ENCODE measurements around the gene XDH.

Gene XDH

DNA sequence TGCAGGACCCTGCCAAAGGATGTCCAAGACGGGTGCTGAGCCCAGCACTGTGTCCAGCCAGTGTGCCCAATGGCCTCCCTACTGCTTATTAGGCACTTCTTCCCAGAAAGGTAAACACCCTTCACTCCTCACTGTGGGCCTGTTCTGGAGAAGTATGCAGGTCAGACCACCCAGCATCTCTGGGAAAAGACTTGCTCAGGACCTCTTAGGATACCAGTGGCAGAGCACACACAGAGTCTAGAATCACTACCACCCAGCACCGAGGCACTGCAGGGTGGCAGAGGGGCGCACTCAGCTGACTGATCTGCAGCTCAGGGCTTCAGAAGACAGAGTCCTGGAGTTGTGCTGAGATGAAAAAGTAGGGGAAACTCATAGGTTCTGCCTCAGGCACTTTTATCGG is 25.8 kb downstream of the XDH start:
- Histone ChIP-seq H3F3A (ENCODE audit: insufficient read depth, low read length) (no peaks in the 10 kb centered on the region), H3K79me2 (ENCODE audit: low read length) (no peaks in the 10 kb centered on the region), H3K4me3 (ENCODE audit: low read length) (no peak overlapping the region), H2AFZ (ENCODE audit: low read length) (no peak overlapping the region), H3K4me1 (ENCODE audit: low read length) (no peaks in the 10 kb centered on the region), H3K36me3 (replicated peaks; ENCODE audit: insufficient read depth, low read length) (no peaks in the 10 kb centered on the region), H3K27ac (ENCODE audit: low read length) (no peak overlapping the region), H3K9ac (ENCODE audit: low read length) (no peak overlapping the region), H3K9me3 (replicated peaks; ENCODE audit: insufficient read depth, low read length) (no peaks in the 10 kb centered on the region), H3K9me2 (replicated peaks; ENCODE audit: insufficient read depth, low read length) (no peaks in the 10 kb centered on the region), H4K20me1 (ENCODE audit: insufficient read depth, low read length) (no peaks in the 10 kb centered on the region), H3K27me3 (replicated peaks; ENCODE audit: insufficient read depth, low read length) (no peaks in the 10 kb centered on the region), H3K4me2 (ENCODE audit: low read depth, low read length) (no peak overlapping the region)
- DNase-seq = no peak
- TF ChIP-seq EZH2 (optimal IDR thresholded peaks at IDR 0.05; ENCODE audit: low read depth, low read length) = no peak
- TF ChIP-seq CTCF (IDR thresholded peaks at IDR 0.05; ENCODE audit: low read length) = no peak
- no peak for TF ChIP-seq EZH2phosphoT487 (IDR thresholded peaks at IDR 0.05; ENCODE audit: low read length)

DNA sequence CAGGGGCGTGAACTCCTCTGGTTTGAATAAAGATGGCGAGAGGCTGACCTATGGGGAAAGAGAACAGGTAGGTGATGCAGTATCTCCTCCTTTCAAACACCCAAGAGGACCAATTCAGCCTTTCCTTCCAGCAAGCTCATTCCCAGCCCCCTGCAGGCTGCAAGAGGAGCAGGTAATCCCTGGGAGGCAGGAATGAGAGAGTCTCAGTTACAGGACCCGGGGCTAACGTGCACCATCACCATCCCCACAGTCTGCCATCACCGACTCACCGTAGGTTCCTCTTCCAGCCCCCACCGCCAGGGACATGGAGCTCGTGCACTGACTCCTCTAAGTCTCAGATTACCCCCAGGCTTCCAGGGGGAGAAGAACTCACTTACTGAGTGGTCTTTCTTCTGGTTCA is 26.7 kb downstream of the XDH start:
- Histone ChIP-seq H3K9me2 (replicated peaks; ENCODE audit: insufficient read depth, low read length) (no peaks in the 10 kb centered on the region), H3K79me2 (ENCODE audit: low read length) (no peaks in the 10 kb centered on the region), H3K4me2 (ENCODE audit: low read depth, low read length) (no peak overlapping the region), H3K4me1 (ENCODE audit: low read length) (no peaks in the 10 kb centered on the region), H3K27me3 (replicated peaks; ENCODE audit: insufficient read depth, low read length) (no peaks in the 10 kb centered on the region), H3K4me3 (ENCODE audit: low read length) (no peak overlapping the region), H3K27ac (ENCODE audit: low read length) (no peak overlapping the region), H3K36me3 (replicated peaks; ENCODE audit: insufficient read depth, low read length) (no peaks in the 10 kb centered on the region), H4K20me1 (ENCODE audit: insufficient read depth, low read length) (no peaks in the 10 kb centered on the region), H3K9ac (ENCODE audit: low read length) (no peak overlapping the region), H2AFZ (ENCODE audit: low read length) (no peak overlapping the region), H3F3A (ENCODE audit: insufficient read depth, low read length) (no peaks in the 10 kb centered on the region), H3K9me3 (replicated peaks; ENCODE audit: insufficient read depth, low read length) (no peaks in the 10 kb centered on the region)
- TF ChIP-seq CTCF (IDR thresholded peaks at IDR 0.05; ENCODE audit: low read length) (no peak), EZH2phosphoT487 (IDR thresholded peaks at IDR 0.05; ENCODE audit: low read length) (no peak), EZH2 (optimal IDR thresholded peaks at IDR 0.05; ENCODE audit: low read depth, low read length) (no peak)
- no peak for DNase-seq

DNA sequence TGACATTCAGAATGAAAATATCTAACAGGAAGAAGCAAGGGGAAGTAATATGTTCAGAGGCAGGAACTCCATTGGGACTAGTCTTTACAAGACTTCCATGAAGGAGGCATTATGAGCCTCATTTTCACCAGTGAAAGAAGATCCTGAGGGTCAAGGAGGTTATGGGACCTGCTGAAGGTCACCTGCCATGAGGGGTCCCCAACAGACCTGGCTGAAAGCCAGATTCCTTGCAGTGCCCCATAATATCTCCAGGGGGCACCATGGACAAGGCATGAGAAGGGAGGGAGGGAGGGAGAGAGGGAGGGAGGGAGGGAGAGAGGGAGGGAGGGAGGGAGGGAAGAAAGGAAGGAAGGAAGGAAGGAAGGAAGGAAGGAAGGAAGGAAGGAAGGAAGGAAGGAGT is 27.9 kb downstream of the XDH start:
- Histone ChIP-seq H3K9ac (ENCODE audit: low read length) (no peak overlapping the region), H3K27ac (ENCODE audit: low read length) (no peak overlapping the region), H3K9me3 (replicated peaks; ENCODE audit: insufficient read depth, low read length) (no peaks in the 10 kb centered on the region), H3K79me2 (ENCODE audit: low read length) (no peaks in the 10 kb centered on the region), H3K27me3 (replicated peaks; ENCODE audit: insufficient read depth, low read length) (no peaks in the 10 kb centered on the region), H3K4me3 (ENCODE audit: low read length) (no peak overlapping the region), H3K36me3 (replicated peaks; ENCODE audit: insufficient read depth, low read length) (no peaks in the 10 kb centered on the region), H3F3A (ENCODE audit: insufficient read depth, low read length) (no peaks in the 10 kb centered on the region), H3K4me1 (ENCODE audit: low read length) (no peaks in the 10 kb centered on the region), H2AFZ (ENCODE audit: low read length) (no peak overlapping the region), H3K4me2 (ENCODE audit: low read depth, low read length) (no peak overlapping the region), H4K20me1 (ENCODE audit: insufficient read depth, low read length) (no peaks in the 10 kb centered on the region), H3K9me2 (replicated peaks; ENCODE audit: insufficient read depth, low read length) (no peaks in the 10 kb centered on the region)
- DNase-seq = no peak
- TF ChIP-seq EZH2phosphoT487 (IDR thresholded peaks at IDR 0.05; ENCODE audit: low read length) = no peak
- TF ChIP-seq CTCF (IDR thresholded peaks at IDR 0.05; ENCODE audit: low read length) = peak; percentile 22

All from MM.1S (cell line).